GM21717 (cell line): ENCODE results near the gene PARP8.

Experiments
- ATAC-seq: cut with Tn5 transposase; IDR thresholded peaks from one replicate; pipeline ENCODE4 v1.9.1; 2021; ENCODE audit warnings: mild to moderate bottlenecking, moderate library complexity; ENCODE audit not compliant: unreplicated experiment

Gene PARP8

GRCh38 chr5:50887889-50888633 lies 221.6 kb downstream of the PARP8 start:
- no peak for ATAC-seq

DNA sequence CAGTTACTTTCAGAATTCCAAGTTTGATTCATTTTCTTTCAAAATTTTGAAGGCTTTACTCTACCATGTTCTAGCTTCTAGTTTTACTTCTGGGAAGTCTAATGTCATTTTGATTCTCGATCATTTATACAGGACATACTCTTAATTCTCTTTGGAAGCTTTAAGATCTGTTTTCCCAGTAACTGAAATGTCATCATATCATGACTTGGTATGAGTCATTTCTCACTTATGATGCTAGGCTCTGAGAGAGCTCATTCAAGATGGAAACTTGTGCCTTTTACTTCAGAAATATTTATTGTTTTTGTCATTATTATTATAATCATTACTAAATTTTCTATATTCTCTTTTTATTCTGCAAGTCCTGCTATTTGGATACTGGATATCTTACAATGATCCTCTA lies 222.3 kb downstream of the PARP8 start:
- ATAC-seq = no peak

DNA sequence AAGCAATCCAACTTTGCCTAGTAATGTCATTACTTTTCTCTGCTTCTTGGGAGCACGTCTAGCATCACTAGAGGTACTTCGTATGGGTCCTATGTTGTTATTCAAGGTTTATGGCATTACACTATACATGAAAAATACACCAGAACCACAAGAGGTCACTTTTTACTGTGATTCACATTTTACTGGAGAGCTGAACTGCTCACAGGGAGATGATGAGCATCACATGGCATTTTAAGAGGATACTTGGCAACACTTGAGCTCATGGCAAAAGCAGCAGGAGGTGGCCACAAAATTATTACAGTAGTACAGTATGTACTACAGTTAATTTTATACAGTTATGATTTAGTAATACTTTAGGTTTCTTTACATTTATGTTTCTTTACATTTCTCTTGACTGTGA lies 223.4 kb downstream of the PARP8 start:
- ATAC-seq = no peak
